GM06990 (cell line): ENCODE data around the gene CCM2.

ENCODE experiments used
- DNase-seq: peaks from one replicate; pipeline ENCODE4 v3.0.0-alpha.2; 2011; ENCODE audit not compliant: insufficient read length; ENCODE audit errors: extremely low read depth
- H3K27me3 ChIP-seq: replicated peaks from 2 replicates; pipeline ENCODE4 v1.6.0; 2011; ENCODE audit warnings: low read length; ENCODE audit not compliant: control insufficient read depth, insufficient read depth
- H3K36me3 ChIP-seq: 2 replicates; pipeline ENCODE4 v1.5.1; 2011; ENCODE audit warnings: low read length; ENCODE audit not compliant: control insufficient read depth, insufficient read depth
- H3K4me3 ChIP-seq: replicated peaks from 2 replicates; pipeline ENCODE4 v1.5.1; 2011; ENCODE audit warnings: low read depth, mild to moderate bottlenecking, control low read depth, low read length
- TF ChIP-seq, protein P1 (sequence below): IDR thresholded peaks from 2 replicates; pipeline ENCODE4 v1.5.1; 2011; ENCODE audit warnings: low read length, control low read depth, mild to moderate bottlenecking, inconsistent platforms; ENCODE audit not compliant: insufficient read depth, poor library complexity, severe bottlenecking

Gene CCM2

DNA sequence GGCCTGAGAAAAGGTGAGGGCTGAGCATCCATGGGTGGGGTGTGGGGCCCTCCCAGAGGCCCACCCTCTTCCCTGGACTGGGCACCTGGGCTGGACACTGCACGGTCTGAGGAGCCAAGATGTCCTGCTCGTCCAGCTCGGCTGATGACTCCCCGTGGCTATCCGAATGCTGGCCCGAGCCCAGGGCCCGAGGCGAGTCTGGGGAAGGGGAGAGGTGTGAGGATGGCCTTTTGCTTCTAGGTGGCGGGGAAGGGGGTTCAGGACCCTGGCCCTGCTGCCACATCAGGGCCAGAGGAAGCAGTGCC lies 81.6 kb downstream of the CCM2 start:
- H3K27me3 ChIP-seq = no peaks in the 10 kb centered on the region
- no peak for DNase-seq
- H3K36me3 ChIP-seq = peaks cover 6% of the 10 kb centered on the region
- TF ChIP-seq, protein P1, sequence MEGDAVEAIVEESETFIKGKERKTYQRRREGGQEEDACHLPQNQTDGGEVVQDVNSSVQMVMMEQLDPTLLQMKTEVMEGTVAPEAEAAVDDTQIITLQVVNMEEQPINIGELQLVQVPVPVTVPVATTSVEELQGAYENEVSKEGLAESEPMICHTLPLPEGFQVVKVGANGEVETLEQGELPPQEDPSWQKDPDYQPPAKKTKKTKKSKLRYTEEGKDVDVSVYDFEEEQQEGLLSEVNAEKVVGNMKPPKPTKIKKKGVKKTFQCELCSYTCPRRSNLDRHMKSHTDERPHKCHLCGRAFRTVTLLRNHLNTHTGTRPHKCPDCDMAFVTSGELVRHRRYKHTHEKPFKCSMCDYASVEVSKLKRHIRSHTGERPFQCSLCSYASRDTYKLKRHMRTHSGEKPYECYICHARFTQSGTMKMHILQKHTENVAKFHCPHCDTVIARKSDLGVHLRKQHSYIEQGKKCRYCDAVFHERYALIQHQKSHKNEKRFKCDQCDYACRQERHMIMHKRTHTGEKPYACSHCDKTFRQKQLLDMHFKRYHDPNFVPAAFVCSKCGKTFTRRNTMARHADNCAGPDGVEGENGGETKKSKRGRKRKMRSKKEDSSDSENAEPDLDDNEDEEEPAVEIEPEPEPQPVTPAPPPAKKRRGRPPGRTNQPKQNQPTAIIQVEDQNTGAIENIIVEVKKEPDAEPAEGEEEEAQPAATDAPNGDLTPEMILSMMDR = no peak
- no peak overlapping the region for H3K4me3 ChIP-seq

DNA sequence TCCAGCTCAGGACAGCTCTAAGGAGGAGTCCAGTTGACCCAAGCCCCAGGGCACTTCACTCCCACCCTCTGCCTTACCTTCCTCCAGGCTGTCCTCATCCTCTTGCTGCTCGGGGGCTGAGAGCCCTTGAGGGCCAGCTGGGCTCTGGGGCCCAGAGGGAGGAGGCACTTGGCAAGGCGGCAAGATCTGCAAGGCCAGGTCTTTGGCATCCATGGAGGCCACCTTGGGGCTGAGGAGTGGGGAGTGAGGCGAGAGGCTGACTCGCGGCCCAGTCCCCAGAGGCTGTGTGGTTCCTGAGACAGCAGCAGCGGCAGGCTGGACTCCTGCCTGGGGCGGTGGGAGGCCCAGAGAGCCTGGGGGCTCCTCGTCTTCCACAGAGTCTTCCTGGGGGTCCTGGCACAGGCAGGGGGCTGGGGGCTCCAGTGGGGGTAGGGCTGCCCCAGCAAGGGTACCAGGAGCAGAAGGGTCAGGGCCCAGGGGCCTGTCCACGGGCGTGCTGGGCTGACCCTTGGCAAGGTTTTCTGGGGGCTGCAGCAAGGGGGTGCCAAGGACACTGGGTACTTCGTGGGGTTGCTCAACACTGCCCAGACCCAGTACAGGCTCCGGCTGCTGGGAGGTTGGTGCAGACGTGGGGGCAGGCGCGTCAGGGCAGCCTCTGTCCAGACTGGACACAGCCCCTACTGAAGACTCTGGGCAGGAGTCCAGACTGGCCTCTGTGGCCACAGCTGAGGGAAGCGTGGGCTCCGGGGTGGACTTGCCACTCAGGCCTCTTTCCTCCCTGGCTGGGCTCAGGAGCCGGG lies 82.2 kb downstream of the CCM2 start:
- TF ChIP-seq, protein P1 = no peak
- Histone ChIP-seq H3K4me3 (no peak overlapping the region), H3K36me3 (peaks cover 2% of the 10 kb centered on the region; the same call in 1 of the 2 replicates), H3K27me3 (no peaks in the 10 kb centered on the region)
- DNase-seq = no peak

GRCh38 chr7:45082831-45083331 lies 82.9 kb downstream of the CCM2 start:
- Histone ChIP-seq H3K27me3 (no peaks in the 10 kb centered on the region), H3K4me3 (no peak overlapping the region), H3K36me3 (no peaks in the 10 kb centered on the region)
- no peak for DNase-seq
- TF ChIP-seq, protein P1 = no peak

DNA sequence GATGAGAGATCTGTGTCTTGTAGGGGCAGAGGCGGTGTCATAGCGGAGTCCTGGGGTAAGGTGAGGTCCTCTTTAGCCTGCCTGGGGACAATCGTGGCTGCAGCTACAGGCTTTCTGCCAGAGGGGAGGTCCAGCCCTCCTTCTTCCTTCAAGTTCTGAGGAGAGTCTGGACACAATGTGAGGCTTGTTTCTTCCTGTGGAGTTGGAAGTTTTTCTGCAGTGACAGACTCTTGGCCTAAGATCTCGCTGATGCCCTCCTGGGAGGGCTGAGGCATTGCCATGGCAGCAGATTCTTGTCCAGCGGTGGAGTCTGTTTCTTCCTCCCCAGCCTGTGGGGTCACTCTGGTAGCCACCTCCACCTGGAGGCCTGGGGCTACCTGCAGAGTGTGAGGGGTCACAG lies 84.3 kb downstream of the CCM2 start:
- no peak overlapping the region for H3K4me3 ChIP-seq
- TF ChIP-seq, protein P1 = no peak
- H3K36me3 ChIP-seq = no peaks in the 10 kb centered on the region
- H3K27me3 ChIP-seq = no peaks in the 10 kb centered on the region; the same call in 1 of the 2 replicates
- no peak for DNase-seq

- Histone ChIP-seq H3K27me3 (no peaks in the 10 kb centered on the region; the same call in 1 of the 2 replicates), H3K4me3 (no peak overlapping the region), H3K36me3 (no peaks in the 10 kb centered on the region)
- DNase-seq = no peak
- TF ChIP-seq, protein P1 = no peak
These were observed 85.1 kb downstream of the CCM2 start for GRCh38 chr7:45084901-45085618.
